Endodermal cell (in vitro differentiated cells): ENCODE results near the gene LRRC34. TPM values are rescaled to one million over a fixed set of nuclear protein-coding genes. Genes with fewer than 3 reads are reported as not detected.

Experiments
- DNase-seq: peaks from one replicate; pipeline ENCODE4 v3.0.0-alpha.2; 2017
- H3K27ac ChIP-seq: 2 replicates; pipeline ENCODE4 v1.5.1; 2013; ENCODE audit warnings: mild to moderate bottlenecking, low read depth, low read length, moderate library complexity
- H3K27me3 ChIP-seq: 2 replicates; pipeline ENCODE4 v1.6.1; 2013; ENCODE audit warnings: mild to moderate bottlenecking, low read length, moderate library complexity; ENCODE audit not compliant: insufficient read depth, control insufficient read depth, poor library complexity, severe bottlenecking
- H3K36me3 ChIP-seq: 2 replicates; pipeline ENCODE4 v1.7.0; 2013; ENCODE audit warnings: mild to moderate bottlenecking, low read length, moderate library complexity; ENCODE audit not compliant: control insufficient read depth, insufficient read depth
- H3K4me1 ChIP-seq: one replicate; pipeline ENCODE4 v1.7.0; 2013; ENCODE audit warnings: low read length; ENCODE audit not compliant: control insufficient read depth, insufficient read depth
- H3K4me3 ChIP-seq: 2 replicates; pipeline ENCODE4 v1.5.1; 2013; ENCODE audit warnings: mild to moderate bottlenecking, low read length, moderate library complexity
- H3K9ac ChIP-seq: 2 replicates; pipeline ENCODE4 v1.6.1; 2013; ENCODE audit warnings: mild to moderate bottlenecking, low read length, moderate library complexity; ENCODE audit not compliant: poor library complexity, severe bottlenecking; ENCODE audit errors: extremely low read depth
- H3K9me3 ChIP-seq: 2 replicates; pipeline ENCODE4 v1.6.1; 2013; ENCODE audit warnings: mild to moderate bottlenecking, low read length, moderate library complexity; ENCODE audit not compliant: control insufficient read depth
- H3K27ac Mint-ChIP-seq: 2 replicates; pipeline ENCODE4 v1.8.0; 2020; ENCODE audit warnings: mixed read lengths
- H3K27me3 Mint-ChIP-seq: 2 replicates; pipeline ENCODE4 v1.8.0; 2021; ENCODE audit warnings: mild to moderate bottlenecking, mixed read lengths; ENCODE audit not compliant: insufficient read depth
- H3K36me3 Mint-ChIP-seq: 2 replicates; pipeline ENCODE4 v1.8.0; 2020; ENCODE audit warnings: low read depth, mixed read lengths
- H3K4me1 Mint-ChIP-seq: 2 replicates; pipeline ENCODE4 v1.8.0; 2020; ENCODE audit warnings: mixed read lengths
- H3K4me3 Mint-ChIP-seq: 2 replicates; pipeline ENCODE4 v1.8.0; 2020; ENCODE audit warnings: mild to moderate bottlenecking, moderate library complexity, mixed read lengths
- H3K9me3 Mint-ChIP-seq: 2 replicates; pipeline ENCODE4 v1.8.0; 2020; ENCODE audit warnings: mild to moderate bottlenecking, mixed read lengths
- CTCF ChIP-seq: fragments of 200-600 bp; sonication (generic); conservative IDR thresholded peaks from 2 replicates; pipeline ENCODE4 v1.5.0; 2021; ENCODE audit warnings: antibody characterized with exemption, mild to moderate bottlenecking
- WGBS, 2 experiments: methylation state at CpG; one replicate each; pipeline versions ENCODE4 v1.1.5 to v1.1.7; 2013; ENCODE audit warnings: missing lambda C conversion rate in 2 of 2, mixed read lengths in 1 of 2; ENCODE audit not compliant: insufficient coverage in 1 of 2, insufficient read length in 1 of 2; 5-methylcytosine and 5-hydroxymethylcytosine counted together
- total RNA-seq, 2 donors: library from RNA; stranded (reverse); fragmentation: NEBNext Ultra II Directional in 1 of 2; extraction: Animal tissue kit (Norgen Biotek cat#: 25700) in 1 of 2; gene quantifications; 2 replicates in 1 of 2; 3 replicates in 1 of 2; pipeline ENCODE4 v1.2.1, GENCODE V29; 2021

LRRC34 gene
- total RNA-seq, 2 donors from 2014 or later: 5.6 to 11.3 TPM

- no peak for TF ChIP-seq CTCF
- Mint-ChIP-seq H3K36me3 (no peaks in the 10 kb centered on the region), H3K4me1 (peaks cover 12% of the 10 kb centered on the region), H3K4me3 (no peak overlapping the region), H3K27ac (no peak overlapping the region), H3K27me3 (peaks cover 11% of the 10 kb centered on the region), H3K9me3 (peaks cover 14% of the 10 kb centered on the region)
- Histone ChIP-seq H3K9me3 (peaks cover 11% of the 10 kb centered on the region), H3K4me3 (no peak overlapping the region), H3K4me1 (no peaks in the 10 kb centered on the region), H3K36me3 (no peaks in the 10 kb centered on the region), H3K9ac (no peak overlapping the region), H3K27me3 (no peaks in the 10 kb centered on the region), H3K27ac (no peak overlapping the region)
- no peak for DNase-seq
- WGBS, 2 experiments: 94% methylated on average over 4 of the region's 4 CpGs; no CpG with 5 or more reads in 1 of the 2 experiments
Measured at GRCh38 chr3:169815590-169816150, 3.0 kb upstream of the LRRC34 start.

- H3K9ac ChIP-seq: no peak overlapping the region
- peak overlapping the region; percentile 71 for H3K4me3 Mint-ChIP-seq
- no peak overlapping the region for H3K27ac Mint-ChIP-seq
- no peaks in the 10 kb centered on the region for H3K36me3 Mint-ChIP-seq
- DNase-seq: peak; percentile 86
- 82 to 88% methylated on average over 11 to 27 of the region's 27 CpGs for WGBS, 2 experiments
- peaks cover 11% of the 10 kb centered on the region for H3K27me3 Mint-ChIP-seq
- no peak overlapping the region for H3K4me3 ChIP-seq
- H3K27me3 ChIP-seq: no peaks in the 10 kb centered on the region
- H3K9me3 ChIP-seq: peaks cover 11% of the 10 kb centered on the region
- peaks cover 17% of the 10 kb centered on the region for H3K4me1 Mint-ChIP-seq
- no peak overlapping the region for H3K27ac ChIP-seq
- TF ChIP-seq CTCF: peak; percentile 79
- H3K4me1 ChIP-seq: no peaks in the 10 kb centered on the region
- peaks cover 14% of the 10 kb centered on the region for H3K9me3 Mint-ChIP-seq
- H3K36me3 ChIP-seq: no peaks in the 10 kb centered on the region
Measured at GRCh38 chr3:169813757-169814517, 1.2 kb upstream of the LRRC34 start.

GRCh38 chr3:169813278-169813677, 574 bp upstream of the LRRC34 start:
- Histone ChIP-seq H3K36me3 (no peaks in the 10 kb centered on the region), H3K27ac (no peak overlapping the region), H3K9me3 (peaks cover 11% of the 10 kb centered on the region), H3K4me3 (peak overlapping the region; percentile 74), H3K27me3 (no peaks in the 10 kb centered on the region), H3K4me1 (no peaks in the 10 kb centered on the region), H3K9ac (no peak overlapping the region)
- DNase-seq: no peak
- Mint-ChIP-seq H3K4me1 (peaks cover 17% of the 10 kb centered on the region), H3K27me3 (peaks cover 11% of the 10 kb centered on the region), H3K27ac (peak overlapping the region; percentile 93), H3K9me3 (peaks cover 14% of the 10 kb centered on the region), H3K4me3 (peak overlapping the region; percentile 71), H3K36me3 (peaks cover under 1% of the 10 kb centered on the region)
- WGBS, 2 experiments: 89 to 94% methylated on average over 6 to 8 of the region's 8 CpGs
- no peak for TF ChIP-seq CTCF
